GM19395 (cell line): ENCODE data around the gene CCDC97.
"Not testable (repeated sequence)": the region's sequence is repeated elsewhere in the genome, so short reads cannot be mapped to it uniquely, and the experiment has no call there.

ENCODE experiments used
- ATAC-seq: cut with Tn5 transposase; IDR thresholded peaks from one replicate; pipeline ENCODE4 v1.9.1; 2021; ENCODE audit warnings: mild to moderate bottlenecking, moderate library complexity; ENCODE audit not compliant: unreplicated experiment

CCDC97 gene

DNA sequence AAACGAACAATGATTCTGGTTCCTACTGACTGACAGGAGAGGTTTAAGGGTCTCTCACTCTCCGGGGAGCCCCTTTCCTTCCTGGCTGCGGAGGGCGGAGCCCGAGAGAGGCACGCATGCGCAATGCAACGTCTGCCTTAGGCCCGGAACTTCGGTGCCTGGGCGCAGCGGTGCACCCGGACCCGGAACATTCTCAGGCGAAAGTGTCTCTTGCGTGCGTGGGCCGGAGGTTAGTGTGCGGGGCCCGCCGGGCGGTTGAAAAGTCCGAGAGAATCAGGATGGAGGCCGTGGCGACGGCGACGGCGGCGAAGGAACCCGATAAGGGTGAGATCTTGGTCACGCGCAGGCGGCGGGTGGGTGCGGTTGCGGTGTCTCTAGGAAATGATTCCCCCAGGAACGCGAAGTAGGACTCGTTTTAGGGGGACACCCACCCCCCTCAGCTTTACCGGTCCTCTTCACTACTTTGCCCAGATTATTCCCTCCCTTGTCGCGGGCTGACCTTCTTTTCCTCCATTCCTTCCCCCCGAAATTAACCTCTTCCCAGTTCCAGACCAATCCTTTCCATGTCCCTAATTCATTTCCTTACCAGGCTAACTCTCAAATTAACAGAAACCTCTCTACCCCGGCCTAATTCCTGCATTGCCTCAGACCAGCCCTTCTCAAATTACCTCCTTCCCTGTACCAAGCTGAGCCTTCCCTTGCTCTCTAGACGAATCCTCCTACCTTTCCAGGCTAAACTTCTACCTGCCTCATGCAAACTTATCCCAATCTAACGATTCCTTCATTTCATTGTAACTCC, at the start of gene CCDC97:
Gene CCDC97, plus strand, starts transcription at position 140 of the 799 bp plus-strand sequence. Its CDS starts 139 bp downstream, at position 279.
- ATAC-seq: peak; percentile 67

DNA sequence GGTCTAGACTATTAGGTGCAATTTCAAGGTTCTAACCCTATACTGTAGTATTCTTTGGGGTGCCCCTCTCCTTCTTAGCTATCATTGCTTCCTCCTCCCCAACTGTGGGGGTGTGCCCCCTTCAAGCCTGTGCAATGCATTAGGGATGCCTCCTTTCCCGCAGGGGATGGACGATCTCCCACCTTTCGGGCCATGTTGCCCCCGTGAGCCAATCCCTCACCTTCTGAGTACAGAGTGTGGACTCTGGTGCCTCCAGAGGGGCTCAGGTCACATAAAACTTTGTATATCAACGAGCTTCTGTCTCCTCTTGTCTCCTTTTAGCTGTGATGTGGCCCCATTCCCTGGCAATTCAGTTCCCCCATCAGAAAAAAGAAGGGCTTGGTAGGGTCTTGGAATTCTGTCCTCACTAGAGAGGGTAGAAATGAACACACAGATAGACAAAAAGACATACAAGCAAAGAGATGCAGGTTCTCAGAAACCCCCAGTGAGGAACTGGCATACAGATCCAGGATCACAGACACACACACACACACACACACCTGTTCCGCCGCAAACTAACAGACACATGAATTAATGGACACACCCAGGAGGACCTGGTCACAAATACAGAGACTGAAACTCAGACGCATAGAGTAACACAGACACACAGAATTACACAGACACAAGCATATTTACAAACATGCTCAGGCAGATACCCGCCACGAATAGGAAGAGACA, 48.3 kb upstream of the CCDC97 start:
- ATAC-seq: no peak

DNA sequence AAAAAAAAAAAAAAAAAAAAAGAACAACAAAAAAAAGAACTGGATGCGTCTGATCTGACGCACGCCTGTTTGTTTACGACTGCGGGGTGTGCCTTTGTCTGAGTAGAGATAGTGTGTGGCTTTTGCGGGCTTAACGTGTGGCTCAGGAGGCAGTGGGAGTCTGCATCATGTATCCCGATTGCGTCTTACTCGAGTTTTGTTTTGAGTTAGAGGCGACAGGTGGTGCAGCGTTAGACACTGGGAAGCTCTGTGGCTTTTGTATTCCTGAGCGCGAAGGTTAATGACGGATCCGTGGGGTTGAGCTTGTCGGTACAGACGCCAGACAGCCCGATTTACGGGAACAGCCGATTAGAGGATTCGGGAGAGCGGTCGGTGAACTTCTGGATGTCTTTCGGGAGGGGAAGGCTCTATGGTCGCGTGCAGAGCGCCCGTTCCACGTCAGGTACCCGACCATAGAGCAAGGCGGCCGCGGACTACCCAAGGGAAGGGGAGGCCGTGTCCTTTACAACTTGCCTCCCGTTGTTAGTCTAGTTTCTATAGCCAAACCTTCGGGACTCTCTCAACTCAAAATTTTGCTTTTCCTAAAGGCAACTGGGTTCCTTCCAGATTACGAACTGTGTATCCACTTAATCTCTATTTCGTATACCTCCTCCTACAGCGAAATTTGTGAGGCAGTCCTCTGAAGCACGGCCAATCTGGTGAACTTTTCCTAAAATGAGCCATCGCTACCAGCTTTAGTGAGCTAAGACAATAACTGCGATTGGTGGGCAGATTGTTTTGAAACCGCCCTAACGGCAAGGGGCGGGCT, 46.7 kb upstream of the CCDC97 start:
- peak; percentile 11 for ATAC-seq

DNA sequence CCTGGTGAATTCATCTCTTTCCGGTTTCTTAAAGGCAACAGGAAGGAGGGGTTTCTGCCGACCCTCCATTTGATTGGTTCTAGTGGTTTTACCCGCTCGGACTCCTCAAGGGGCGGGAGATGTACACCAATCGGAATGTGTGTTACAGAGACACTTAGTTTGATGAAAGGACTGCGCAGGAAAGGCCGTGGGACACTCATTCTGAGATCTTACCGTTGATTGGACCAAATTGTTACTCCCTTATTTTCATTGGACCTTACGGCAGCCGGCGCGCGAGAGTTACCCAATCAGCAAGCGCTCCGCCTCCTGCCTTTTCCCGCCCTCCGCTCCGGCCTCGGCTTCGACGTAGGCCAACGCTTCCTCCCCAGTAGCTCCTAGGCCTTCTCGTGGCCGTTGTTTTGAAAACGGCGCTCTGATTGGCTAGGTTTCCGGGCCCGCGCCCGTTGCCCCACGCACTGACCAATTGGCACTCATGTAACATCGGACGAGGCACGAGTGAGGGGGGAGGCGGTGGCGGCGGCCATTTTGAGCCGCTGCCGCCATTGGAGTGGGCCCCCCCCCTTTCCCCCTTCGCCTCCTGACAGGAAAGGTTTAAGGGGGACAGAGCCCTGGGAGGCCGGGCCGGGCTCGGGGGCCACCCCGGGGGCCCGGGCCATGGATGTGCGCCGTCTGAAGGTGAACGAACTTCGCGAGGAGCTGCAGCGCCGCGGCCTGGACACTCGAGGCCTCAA, 46.0 kb upstream of the CCDC97 start, which contains the start of gene HNRNPUL1:
Gene HNRNPUL1, plus strand, starts transcription at position 523 of the 731 bp plus-strand sequence. Its CDS starts 132 bp downstream, at position 655.
- peak; percentile 78 for ATAC-seq

DNA sequence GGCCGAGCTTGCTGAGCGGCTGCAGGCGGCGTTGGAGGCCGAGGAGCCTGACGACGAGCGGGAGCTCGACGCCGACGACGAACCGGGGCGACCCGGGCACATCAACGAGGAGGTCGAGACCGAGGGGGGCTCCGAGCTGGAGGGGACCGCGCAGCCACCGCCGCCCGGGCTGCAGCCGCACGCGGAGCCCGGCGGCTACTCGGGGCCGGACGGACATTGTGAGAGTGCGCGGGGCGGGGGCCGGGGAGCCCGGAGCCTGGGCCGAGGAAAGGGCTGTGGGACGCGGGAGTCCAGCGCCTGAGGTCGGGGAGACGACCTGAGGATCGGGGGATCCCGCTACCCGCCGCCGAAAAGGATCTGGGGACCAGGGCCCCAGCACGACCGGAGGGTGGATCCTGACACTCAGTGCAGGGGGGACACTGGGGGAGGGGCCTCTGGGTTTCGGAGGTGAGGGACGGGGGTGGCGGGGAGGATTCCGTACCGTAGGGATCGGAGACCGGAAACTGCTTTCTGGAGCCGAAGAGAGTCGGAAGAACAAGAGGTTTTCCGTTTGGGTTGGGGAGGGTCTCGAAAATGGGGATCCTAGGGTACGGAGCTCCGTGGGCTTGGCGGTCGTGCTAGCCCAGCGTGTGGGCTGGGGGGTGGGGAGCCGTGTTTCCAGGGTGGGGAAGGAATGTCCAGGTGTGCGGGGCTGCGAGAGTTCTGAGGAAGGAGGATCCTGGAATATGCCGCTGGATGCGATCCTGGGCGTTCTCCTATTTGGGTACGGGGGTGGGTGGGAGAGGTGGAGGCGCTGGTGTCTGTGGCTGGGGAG, 45.2 kb upstream of the CCDC97 start:
- ATAC-seq: no peak

DNA sequence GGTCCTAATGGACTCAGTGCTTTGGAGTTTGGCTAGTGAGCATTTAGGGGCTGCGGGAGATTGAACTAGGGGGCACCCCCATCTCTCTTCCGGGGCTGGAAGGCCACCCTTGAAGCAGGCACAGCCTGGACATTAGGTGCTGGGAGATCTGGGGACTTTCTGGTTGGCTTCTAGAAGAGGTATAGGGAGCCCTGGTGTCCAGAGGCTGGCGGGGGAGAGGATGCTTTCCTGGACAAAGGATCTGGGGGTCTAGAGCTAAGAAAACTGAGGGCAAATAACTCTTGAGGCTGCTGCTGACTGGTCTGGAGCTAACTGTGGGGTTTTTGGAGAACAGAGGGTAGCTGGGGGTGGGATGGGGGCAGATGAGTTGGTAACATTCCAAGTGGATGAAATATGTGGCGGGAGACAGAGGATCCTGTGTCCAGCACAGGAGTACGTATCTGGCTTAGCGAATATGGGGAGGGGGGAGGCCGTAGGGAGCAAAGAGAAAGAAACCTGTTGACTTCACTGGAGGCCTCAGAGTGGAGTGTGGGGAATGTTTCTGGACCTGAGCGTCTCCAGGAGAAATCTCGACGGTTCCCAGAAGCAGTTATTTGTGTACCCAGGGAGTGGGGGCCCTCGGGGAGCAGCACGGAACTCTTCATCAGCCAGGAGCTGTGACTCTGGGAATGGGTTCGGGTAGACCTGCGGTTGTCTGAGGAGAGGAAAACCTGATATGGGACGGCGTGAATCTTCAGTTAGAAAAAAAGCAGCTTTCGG, 44.4 kb upstream of the CCDC97 start:
- ATAC-seq: no peak

DNA sequence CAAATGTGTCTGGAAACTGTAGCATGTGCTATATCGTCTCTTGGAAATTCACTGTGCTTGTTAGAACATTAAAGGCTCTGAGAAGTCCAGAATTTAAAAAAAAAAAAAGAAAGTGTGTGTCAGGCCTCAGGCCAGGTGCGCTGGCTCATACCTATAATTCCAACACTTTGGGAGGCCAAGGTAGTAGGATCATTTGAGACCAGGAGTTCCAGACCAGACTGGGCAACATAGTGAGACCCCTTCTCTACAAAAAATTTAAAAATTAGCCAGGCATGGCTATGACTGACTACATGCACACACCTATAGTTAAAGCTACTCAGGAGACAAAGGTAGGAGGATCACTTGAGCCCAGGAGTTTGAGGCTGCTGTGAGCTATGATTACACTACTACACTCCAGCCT, 40.9 kb upstream of the CCDC97 start:
- ATAC-seq: no peak

DNA sequence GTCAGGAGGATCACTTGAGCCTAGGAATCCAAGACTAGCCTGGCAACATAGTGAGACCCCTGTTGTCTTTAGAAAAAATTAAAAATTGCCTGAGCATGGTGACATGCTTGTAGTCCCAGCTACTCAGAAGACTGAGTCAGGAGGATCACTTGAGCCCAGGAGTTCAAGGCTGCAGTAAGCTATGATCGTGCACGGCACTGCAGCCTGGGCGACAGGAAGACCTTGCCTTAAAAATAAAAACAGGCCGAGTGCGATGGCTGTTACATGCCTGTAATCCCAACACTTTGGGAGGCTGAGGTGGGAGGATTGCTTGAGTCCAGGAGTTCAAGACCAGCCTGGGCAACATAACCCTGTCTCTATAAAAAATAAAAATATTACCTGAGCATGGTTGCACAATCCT, 40.4 kb upstream of the CCDC97 start:
- no peak for ATAC-seq

DNA sequence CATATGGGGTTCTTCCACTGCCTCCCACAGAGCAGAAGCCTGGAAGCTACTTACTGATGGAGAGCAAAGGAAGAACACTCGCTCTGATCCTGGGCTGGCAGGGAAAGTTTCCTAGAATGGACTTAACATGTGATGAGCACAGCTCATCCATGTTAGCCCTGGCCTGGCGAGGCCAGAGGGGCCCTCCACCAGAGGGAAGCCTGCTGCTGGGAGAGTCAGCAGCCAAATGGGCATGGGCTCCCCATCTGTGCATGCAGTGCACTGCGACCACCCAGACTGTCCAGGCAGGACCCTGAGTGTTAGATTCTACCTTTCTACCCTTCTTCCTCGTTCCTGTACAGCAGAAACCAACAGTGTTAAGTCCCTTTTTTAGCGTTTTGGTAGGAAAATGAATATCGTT, 36.9 kb upstream of the CCDC97 start:
- no peak for ATAC-seq

DNA sequence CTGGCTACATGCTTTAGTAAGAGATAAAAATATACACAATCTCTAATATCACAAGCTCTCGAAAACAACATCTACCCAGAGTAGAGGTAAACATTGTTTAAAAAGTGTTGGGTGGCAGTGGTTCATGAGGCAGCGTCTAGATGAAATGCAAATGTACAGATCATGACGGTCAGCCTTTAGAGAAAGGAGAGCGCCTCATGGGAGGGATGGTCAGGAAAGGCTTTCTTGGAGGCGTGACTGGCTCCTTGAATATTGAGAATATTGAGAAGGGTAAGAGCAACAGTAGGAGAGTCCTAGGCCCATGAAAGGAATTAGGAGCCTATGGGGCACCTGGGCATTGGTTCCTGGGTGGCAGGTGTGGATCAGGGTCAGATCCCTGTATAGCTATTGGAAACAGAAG, 35.2 kb upstream of the CCDC97 start:
- no peak for ATAC-seq

DNA sequence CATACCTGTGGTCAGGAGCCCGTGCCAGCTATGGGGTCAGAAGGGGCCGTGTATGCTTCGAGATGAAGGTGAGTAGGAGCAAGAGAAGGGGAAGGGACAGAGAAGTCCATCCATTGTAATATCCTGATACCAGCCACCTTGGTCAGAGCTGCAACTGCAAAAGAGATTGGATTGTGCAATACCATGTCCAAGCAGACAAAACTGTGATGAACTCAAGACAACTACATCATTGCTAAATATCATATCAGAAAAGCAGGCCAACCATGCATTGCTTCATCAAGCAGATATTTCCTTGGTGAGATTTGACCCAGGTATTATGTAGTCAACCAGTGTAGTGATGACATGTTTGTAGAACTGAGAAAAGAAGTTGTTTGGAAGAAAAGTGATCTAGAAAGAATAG, 33.7 kb upstream of the CCDC97 start:
- ATAC-seq: no peak

DNA sequence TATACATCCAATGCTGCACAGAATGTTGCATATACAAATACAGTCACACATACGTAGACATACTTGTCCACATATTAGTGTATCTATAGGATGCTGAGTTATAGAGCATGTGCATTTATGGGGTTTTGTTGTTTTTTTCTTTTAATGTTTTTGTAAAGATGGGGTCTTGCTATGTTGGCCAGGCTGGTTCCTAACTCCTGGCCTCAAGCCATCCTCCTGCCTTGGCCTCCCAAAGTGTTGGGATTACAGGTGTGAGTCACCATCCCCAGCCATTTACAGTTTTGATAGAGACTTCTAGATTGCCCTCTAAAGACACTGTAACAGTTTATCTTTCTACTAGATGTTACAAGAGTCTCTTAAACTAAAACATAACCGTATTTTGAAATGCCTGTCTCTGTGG, 31.5 kb upstream of the CCDC97 start:
- ATAC-seq: no peak

DNA sequence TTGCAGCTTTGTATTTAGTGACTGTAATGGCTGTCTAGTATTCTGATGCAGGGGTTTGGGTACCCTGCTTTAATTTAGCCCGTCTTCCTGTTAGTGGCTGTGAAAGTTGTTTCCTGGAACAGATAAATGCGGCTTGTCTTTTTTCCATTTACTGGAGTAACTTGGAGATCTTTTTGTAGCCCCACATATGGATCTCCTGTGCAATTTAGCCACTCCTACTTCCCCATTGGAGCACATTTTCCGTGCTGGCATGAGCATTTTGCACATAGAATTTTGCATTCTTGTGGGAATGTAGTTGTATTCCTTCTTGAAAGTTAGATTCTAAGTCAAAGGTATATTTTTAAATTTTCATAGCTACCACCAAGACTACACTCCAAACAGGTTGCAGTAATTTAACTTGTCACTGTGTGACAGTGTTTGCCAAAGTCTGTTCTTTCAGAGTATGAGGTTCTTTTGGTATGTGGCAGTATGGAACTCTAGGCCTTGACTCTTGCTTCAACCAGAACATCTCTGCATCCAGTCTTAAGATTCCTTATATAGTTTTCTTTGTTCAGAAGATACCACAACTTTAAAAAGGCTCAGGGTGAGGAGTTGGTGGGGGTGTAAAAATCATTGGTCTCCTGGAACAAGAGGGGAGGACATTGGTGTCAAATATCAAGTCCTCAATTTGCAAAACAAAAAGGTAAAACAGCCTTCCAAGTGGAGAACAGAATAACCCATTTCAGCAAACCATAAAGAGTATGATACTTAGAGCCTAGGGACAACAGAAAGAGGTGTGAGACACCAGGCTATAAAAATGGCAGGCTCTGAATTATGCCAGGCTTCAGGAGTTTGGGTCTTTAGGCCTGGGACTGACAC, 21.1 kb upstream of the CCDC97 start:
- ATAC-seq: no peak

DNA sequence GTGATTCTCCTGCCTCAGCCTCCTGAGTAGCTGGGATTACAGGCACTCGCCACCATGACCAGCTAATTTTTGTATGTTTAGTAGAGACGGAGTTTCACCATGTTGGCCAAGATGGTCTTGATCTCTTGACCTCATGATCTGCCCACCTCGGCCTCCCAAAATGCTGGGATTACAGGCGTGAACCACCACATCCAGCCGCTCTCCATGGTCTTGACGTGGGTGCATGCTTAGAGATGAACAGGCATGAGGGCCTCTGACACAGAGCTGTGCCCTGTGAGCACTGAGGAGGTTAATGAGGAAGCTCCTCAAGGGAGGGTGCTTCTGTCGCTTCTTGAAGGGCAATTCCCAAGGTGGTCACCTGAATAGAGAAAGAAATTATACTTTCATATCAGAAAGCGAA, 20.2 kb upstream of the CCDC97 start:
- ATAC-seq: not testable (repeated sequence)

DNA sequence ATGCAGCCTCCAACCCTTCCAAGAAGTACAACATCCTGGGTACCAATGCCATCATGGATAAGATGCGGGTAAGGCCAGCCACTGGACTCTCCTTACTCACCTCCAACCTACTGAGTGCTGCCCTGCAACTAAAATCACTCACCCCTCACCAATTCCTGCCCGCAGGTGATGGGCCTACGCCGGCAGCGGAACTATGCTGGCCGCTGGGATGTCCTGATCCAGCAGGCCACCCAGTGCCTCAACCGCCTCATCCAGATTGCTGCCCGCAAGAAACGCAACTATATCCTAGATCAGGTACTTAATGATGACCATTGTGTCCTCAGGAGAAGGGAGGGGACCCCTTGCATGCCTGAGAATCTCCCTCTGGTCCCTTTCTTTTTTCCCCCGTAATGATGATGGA, 15.6 kb upstream of the CCDC97 start:
- no peak for ATAC-seq

DNA sequence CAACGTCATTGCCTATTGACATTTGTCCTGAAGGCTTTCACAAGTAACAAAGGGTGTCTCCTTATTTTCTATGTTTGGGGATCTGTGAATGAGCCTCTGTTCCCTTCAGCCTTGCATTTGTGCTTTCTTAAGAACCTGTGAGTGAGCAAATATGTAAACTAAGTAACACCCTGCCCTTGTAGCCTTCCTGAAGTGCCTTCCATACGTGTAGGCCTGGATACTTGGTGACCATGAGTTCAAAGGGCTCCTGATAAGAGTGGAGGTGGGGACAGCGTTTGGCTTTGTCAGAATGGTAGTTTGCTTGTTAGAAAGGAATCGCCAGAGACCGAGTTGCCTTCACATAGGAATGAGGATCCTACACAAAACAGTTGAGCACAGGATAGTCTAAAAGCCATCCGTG, 14.5 kb upstream of the CCDC97 start:
- no peak for ATAC-seq

DNA sequence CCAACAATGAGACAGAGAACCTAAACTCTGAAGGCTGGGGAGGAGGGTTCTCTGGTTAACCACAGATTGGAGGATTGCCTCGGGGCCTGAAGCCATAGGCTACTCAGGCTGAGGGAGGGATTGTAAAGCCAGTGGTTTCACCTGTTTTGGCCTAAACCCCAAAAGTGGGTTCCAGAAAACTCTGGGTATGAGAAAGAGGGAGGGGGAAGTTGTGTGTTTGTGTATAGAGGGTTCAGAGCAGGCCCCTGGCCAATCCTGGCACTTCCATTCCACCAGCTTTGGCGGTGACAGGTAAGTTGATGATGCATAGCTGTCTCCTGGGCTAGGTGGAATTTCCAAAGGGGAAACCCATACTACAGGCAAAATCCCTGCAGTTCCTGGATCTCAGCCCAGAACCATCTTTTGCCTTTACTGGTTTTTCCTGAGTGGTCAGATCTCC, 13.5 kb upstream of the CCDC97 start:
- no peak for ATAC-seq
